Testis (tissue), 3 donors: Measurements from ENCODE around the gene ARHGDIG. TPM values are rescaled to one million over a fixed set of nuclear protein-coding genes. Genes with fewer than 3 reads are reported as not detected.

Source experiments
- DNase-seq: peaks from one replicate; pipeline ENCODE4 v3.0.0-alpha.2; 2019
- H3K27ac ChIP-seq, 2 donors: fragments of 200-600 bp; sonication (generic); one replicate each; pipeline ENCODE4 v1.5.1; 2019
- H3K27me3 ChIP-seq: fragments of 200-600 bp; sonication (generic); one replicate; pipeline ENCODE4 v1.5.1; 2019
- H3K36me3 ChIP-seq: fragments of 200-600 bp; sonication (generic); one replicate; pipeline ENCODE4 v1.5.1; 2017; ENCODE audit warnings: low read depth; ENCODE audit errors: missing control alignments
- H3K4me1 ChIP-seq: fragments of 200-600 bp; sonication (generic); one replicate; pipeline ENCODE4 v1.5.1; 2019
- H3K4me3 ChIP-seq, 2 donors: fragments of 200-600 bp; sonication (generic); one replicate each; pipeline ENCODE4 v1.5.1; 2017 to 2019
- H3K9me3 ChIP-seq: fragments of 200-600 bp; sonication (generic); one replicate; pipeline ENCODE4 v1.5.1; 2017
- POLR2A ChIP-seq: fragments of 450-650 bp; IDR thresholded peaks from one replicate; pipeline ENCODE4 v1.6.1; 2017; ENCODE audit warnings: antibody characterized with exemption, mild to moderate bottlenecking, moderate library complexity
- WGBS, 2 donors: methylation state at CpG; one replicate each; pipeline ENCODE4 v1.1.5; 2018; 5-methylcytosine and 5-hydroxymethylcytosine counted together
- intact Hi-C: fragments of 100-400 bp; cut with DNase I; formaldehyde crosslinking; loops from one replicate; pipeline ENCODE4 v1.15.1; 2023; ENCODE audit warnings: low total_unique reads
- polyA plus RNA-seq: library from polyadenylated mRNA; stranded (reverse); fragments of 350-450 nt; fragmentation: Illumina TruSeq; extraction: RNeasy Lipid Tissue Mini Kit (QIAGEN cat#74804); gene quantifications from one replicate; pipeline ENCODE4 v1.2.3, GENCODE V29; 2014; ENCODE audit warnings: low read depth, low replicate concordance; ENCODE audit not compliant: insufficient read depth
- total RNA-seq, 2 donors: library from RNA; depleted of rRNA; stranded (reverse); fragments of >200 nt; gene quantifications; one replicate each; pipeline ENCODE4 v1.2.3, GENCODE V29; 2016
- TF ChIP-seq, protein P1 (sequence below), 3 experiments: fragments of 450-650 bp in 2 of 3; fragments of 200-600 bp in 1 of 3; sonication (generic) in 1 of 3; IDR thresholded peaks; one replicate each; pipeline ENCODE4 v1.5.1; 2016 to 2019; ENCODE audit warnings: antibody characterized with exemption in 3 of 3, mild to moderate bottlenecking in 2 of 3, moderate library complexity in 1 of 3

The ARHGDIG gene
- total and polyA plus RNA-seq, 3 donors from 2014 or later = 2.9 to 7.7 (median 6.6) TPM

DNA sequence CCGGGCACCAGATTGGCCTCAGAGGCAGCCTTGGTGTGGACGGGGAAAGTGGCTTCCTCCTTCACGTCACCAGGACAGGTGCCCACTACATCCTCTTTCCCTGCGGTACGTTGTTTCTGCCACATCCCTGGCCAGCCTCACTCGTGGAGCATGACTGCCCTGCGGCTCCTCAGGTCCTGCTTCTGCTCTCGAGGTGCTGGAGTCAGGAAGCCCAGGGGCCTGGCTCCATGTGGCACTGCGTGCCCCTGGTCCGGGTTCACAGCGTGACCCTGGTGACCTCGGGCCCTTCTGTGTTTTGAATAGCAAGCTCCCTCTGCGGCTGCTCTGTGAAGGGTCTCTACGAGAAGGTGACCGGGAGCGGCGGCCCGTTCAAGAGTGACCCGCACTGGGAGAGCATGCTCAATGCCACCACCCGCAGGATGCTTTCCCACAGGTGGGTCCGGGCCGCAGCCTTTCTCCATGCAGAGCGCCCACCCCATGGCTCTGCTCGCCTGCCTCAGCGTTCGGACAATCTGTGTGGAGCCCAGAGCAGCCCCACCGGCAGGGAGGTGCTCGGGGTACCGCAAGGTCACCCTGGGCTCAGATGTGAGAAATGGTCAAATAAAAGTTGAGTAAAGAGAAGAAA lies 18.2 kb upstream of the ARHGDIG start:
- Histone ChIP-seq H3K27ac (no peak overlapping the region), H3K27me3 (no peaks in the 10 kb centered on the region), H3K4me1 (peaks cover 16% of the 10 kb centered on the region), H3K4me3 (no peak overlapping the region), H3K9me3 (no peaks in the 10 kb centered on the region), H3K36me3 (no peaks in the 10 kb centered on the region)
- no peak for TF ChIP-seq POLR2A
- TF ChIP-seq, protein P1, sequence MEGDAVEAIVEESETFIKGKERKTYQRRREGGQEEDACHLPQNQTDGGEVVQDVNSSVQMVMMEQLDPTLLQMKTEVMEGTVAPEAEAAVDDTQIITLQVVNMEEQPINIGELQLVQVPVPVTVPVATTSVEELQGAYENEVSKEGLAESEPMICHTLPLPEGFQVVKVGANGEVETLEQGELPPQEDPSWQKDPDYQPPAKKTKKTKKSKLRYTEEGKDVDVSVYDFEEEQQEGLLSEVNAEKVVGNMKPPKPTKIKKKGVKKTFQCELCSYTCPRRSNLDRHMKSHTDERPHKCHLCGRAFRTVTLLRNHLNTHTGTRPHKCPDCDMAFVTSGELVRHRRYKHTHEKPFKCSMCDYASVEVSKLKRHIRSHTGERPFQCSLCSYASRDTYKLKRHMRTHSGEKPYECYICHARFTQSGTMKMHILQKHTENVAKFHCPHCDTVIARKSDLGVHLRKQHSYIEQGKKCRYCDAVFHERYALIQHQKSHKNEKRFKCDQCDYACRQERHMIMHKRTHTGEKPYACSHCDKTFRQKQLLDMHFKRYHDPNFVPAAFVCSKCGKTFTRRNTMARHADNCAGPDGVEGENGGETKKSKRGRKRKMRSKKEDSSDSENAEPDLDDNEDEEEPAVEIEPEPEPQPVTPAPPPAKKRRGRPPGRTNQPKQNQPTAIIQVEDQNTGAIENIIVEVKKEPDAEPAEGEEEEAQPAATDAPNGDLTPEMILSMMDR (IDR thresholded peaks at IDR 0.05) = no peak
- 91 to 94% methylated on average over 22 to 28 of the region's 29 CpGs for WGBS, 2 donors
- intact Hi-C loops = no loop called here
- DNase-seq = no peak

DNA sequence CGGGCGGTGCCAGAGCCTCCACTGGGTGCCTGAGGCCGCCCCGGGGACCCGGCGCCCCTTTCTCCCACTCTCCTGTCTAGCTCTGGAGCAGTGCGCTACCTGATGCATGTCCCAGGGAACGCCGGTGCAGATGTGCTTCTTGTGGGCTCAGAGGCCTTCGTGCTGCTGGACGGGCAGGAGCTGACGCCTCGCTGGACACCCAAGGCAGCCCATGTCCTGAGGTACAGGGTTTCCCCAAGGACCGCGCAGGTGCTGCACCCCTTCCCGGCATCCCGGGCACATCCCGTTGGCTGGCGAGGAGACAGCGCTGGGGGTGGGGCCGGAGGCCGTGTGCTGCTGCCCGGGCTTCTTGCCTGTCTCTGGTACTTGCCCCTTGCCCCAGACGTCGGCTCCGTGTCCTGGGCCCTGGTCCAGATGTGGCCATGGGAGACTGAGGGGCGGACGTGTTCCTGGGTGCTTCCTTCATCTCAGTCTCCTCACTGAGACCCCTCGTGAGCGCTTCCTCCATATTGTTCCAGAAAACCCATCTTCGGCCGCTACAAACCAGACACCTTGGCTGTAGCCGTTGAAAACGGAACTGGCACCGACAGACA lies 17.1 kb upstream of the ARHGDIG start:
- Histone ChIP-seq H3K4me1 (peaks cover 16% of the 10 kb centered on the region), H3K27ac (no peak overlapping the region), H3K9me3 (no peaks in the 10 kb centered on the region), H3K27me3 (no peaks in the 10 kb centered on the region), H3K4me3 (no peak overlapping the region), H3K36me3 (no peaks in the 10 kb centered on the region)
- WGBS, 2 donors = 93 to 96% methylated on average over 13 to 32 of the region's 35 CpGs
- TF ChIP-seq, protein P1 (IDR thresholded peaks at IDR 0.05) = no peak
- TF ChIP-seq POLR2A = no peak
- no peak for DNase-seq
- intact Hi-C loops = no loop called here

DNA sequence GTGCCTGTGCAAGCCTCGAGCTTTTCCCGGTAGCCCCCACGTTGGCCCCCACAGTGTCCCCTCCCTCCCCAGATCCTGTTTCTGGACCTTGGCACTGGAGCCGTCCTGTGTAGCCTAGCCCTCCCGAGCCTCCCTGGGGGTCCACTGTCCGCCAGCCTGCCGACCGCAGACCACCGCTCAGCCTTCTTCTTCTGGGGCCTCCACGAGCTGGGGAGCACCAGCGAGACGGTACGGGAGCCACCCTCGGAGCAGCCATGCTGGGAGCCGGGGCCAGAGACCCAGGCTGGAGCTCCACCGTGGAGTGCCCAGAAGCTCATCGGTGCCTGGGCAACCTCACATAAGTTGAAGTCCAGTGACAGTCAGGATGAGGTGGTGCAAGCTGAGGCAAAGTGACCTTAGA lies 16.4 kb upstream of the ARHGDIG start:
- Histone ChIP-seq H3K27me3 (no peaks in the 10 kb centered on the region), H3K27ac (no peak overlapping the region), H3K9me3 (no peaks in the 10 kb centered on the region), H3K4me3 (no peak overlapping the region), H3K36me3 (no peaks in the 10 kb centered on the region), H3K4me1 (peaks cover 16% of the 10 kb centered on the region)
- WGBS, 2 donors = 96 to 99% methylated on average over 15 to 17 of the region's 17 CpGs
- DNase-seq = no peak
- intact Hi-C loops = no loop called here
- TF ChIP-seq POLR2A = no peak
- TF ChIP-seq, protein P1 (IDR thresholded peaks at IDR 0.05) = no peak

DNA sequence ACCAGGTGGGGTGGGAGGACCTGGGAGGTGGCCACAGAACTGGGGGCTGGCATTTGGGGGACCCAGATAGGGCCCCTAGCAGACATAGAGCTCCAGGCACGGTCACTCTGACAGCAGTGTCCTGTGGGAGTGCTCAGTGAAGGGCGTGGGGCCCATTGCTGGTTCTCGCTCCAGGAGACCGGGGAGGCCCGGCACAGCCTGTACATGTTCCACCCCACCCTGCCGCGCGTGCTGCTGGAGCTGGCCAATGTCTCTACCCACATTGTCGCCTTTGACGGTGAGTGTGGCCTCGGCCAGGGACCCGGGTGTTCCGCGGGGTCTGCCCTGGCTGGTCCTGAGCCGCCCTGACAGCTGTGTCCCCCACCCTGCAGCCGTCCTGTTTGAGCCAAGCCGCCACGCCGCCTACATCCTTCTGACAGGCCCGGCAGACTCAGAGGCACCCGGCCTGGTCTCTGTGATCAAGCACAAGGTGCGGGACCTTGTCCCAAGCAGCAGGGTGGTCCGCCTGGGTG lies 15.9 kb upstream of the ARHGDIG start:
- no peaks in the 10 kb centered on the region for H3K9me3 ChIP-seq
- no peak overlapping the region for H3K27ac ChIP-seq
- no peak overlapping the region for H3K4me3 ChIP-seq
- no peaks in the 10 kb centered on the region for H3K36me3 ChIP-seq
- 44 to 90% methylated on average over 10 to 14 of the region's 23 CpGs for WGBS, 2 donors
- no peak for TF ChIP-seq POLR2A
- TF ChIP-seq, protein P1 (IDR thresholded peaks at IDR 0.05) = no peak
- H3K4me1 ChIP-seq = peaks cover 16% of the 10 kb centered on the region
- intact Hi-C loops = no loop called here
- DNase-seq = peak; percentile 34
- no peaks in the 10 kb centered on the region for H3K27me3 ChIP-seq
